CD14-positive monocyte (primary cell): Measurements from ENCODE around the gene IFI27L2. TPM values are rescaled to one million over a fixed set of nuclear protein-coding genes. Genes with fewer than 3 reads are reported as not detected.

Experiments used
- DNase-seq, 3 donors: peaks; one replicate each; pipeline ENCODE4 v3.0.0-alpha.2; 2011 to 2022
- H2AFZ ChIP-seq: 2 replicates; pipeline ENCODE4 v1.6.0; 2012; ENCODE audit warnings: mild to moderate bottlenecking, low read depth, low read length, inconsistent platforms; ENCODE audit not compliant: insufficient read depth, poor library complexity, severe bottlenecking
- H3K27ac ChIP-seq, 2 donors: 1 replicate in 1 of 2; 2 replicates in 1 of 2; pipeline ENCODE4 v1.5.1; 2012 to 2013; ENCODE audit warnings: low read length in 2 of 2, control low read depth in 1 of 2, inconsistent platforms in 1 of 2, low read depth in 1 of 2, mild to moderate bottlenecking in 1 of 2
- H3K27me3 ChIP-seq, 2 donors: one replicate each; pipeline versions ENCODE4 v1.6.0 to v1.6.1; 2011 to 2013; ENCODE audit warnings: low read length in 2 of 2; ENCODE audit not compliant: control insufficient read depth in 2 of 2, insufficient read depth in 2 of 2
- H3K36me3 ChIP-seq, 2 donors: replicated peaks in 1 of 2; 1 replicate in 1 of 2; 2 replicates in 1 of 2; pipeline versions ENCODE4 v1.5.1 to v1.6.1; 2012 to 2013; ENCODE audit warnings: low read length in 2 of 2, control low read depth in 1 of 2, inconsistent platforms in 1 of 2, mild to moderate bottlenecking in 1 of 2; ENCODE audit not compliant: insufficient read depth in 2 of 2, control insufficient read depth in 1 of 2
- H3K4me1 ChIP-seq, 2 donors: 1 replicate in 1 of 2; 2 replicates in 1 of 2; pipeline versions ENCODE4 v1.5.1 to v1.6.1; 2012 to 2013; ENCODE audit warnings: low read length in 2 of 2, control low read depth in 1 of 2, inconsistent platforms in 1 of 2, mild to moderate bottlenecking in 1 of 2, moderate library complexity in 1 of 2; ENCODE audit not compliant: insufficient read depth in 2 of 2, control insufficient read depth in 1 of 2
- H3K4me2 ChIP-seq: replicated peaks from 2 replicates; pipeline ENCODE3; 2012; ENCODE audit warnings: low read length, moderate library complexity, mild to moderate bottlenecking; ENCODE audit not compliant: poor library complexity, severe bottlenecking; ENCODE audit errors: extremely low read depth
- H3K4me3 ChIP-seq, 3 experiments: fragments of 200-600 bp in 1 of 3; sonication (generic) in 1 of 3; replicated peaks in 1 of 3; 1 replicate in 2 of 3; 2 replicates in 1 of 3; pipeline ENCODE4 v1.5.1; 2011 to 2013; ENCODE audit warnings: low read length in 3 of 3, mild to moderate bottlenecking in 3 of 3, control low read depth in 2 of 3, low read depth in 2 of 3, inconsistent platforms in 1 of 3, moderate library complexity in 1 of 3
- H3K79me2 ChIP-seq: 2 replicates; pipeline ENCODE4 v1.6.0; 2012; ENCODE audit warnings: mild to moderate bottlenecking, control low read depth, inconsistent platforms, low read length, moderate library complexity; ENCODE audit not compliant: insufficient read depth
- H3K9ac ChIP-seq: 2 replicates; pipeline ENCODE4 v1.6.0; 2017; ENCODE audit warnings: low read length, mild to moderate bottlenecking; ENCODE audit not compliant: insufficient read depth, poor library complexity, severe bottlenecking
- H3K9me3 ChIP-seq, 2 donors: replicated peaks in 1 of 2; 1 replicate in 1 of 2; 2 replicates in 1 of 2; pipeline versions ENCODE4 v1.5.1 to v1.6.1; 2012 to 2013; ENCODE audit warnings: low read length in 2 of 2, control low read depth in 1 of 2; ENCODE audit not compliant: control insufficient read depth in 1 of 2, insufficient read depth in 1 of 2
- H4K20me1 ChIP-seq: 2 replicates; pipeline ENCODE4 v1.6.0; 2012; ENCODE audit warnings: mild to moderate bottlenecking, low read length, control low read depth, moderate library complexity; ENCODE audit not compliant: insufficient read depth
- H3K27ac Mint-ChIP-seq, 7 donors: one replicate each; pipeline ENCODE4 v1.8.0; 2020; ENCODE audit warnings: mild to moderate bottlenecking in 7 of 7, mixed read lengths in 7 of 7, moderate library complexity in 6 of 7, inconsistent platforms in 2 of 7
- H3K27me3 Mint-ChIP-seq, 3 donors: one replicate each; pipeline ENCODE4 v1.8.0; 2021 to 2022; ENCODE audit warnings: low read depth in 3 of 3, mild to moderate bottlenecking in 3 of 3, mixed read lengths in 3 of 3, moderate library complexity in 3 of 3, inconsistent platforms in 1 of 3
- H3K36me3 Mint-ChIP-seq, 2 donors: one replicate each; pipeline ENCODE4 v1.8.0; 2020; ENCODE audit warnings: mixed read lengths in 2 of 2, inconsistent platforms in 1 of 2, mild to moderate bottlenecking in 1 of 2
- H3K4me1 Mint-ChIP-seq: one replicate; pipeline ENCODE4 v1.8.0; 2020; ENCODE audit warnings: mild to moderate bottlenecking, mixed read lengths
- H3K4me3 Mint-ChIP-seq, 2 donors: one replicate each; pipeline ENCODE4 v1.8.0; 2020; ENCODE audit warnings: mild to moderate bottlenecking in 2 of 2, mixed read lengths in 2 of 2, moderate library complexity in 1 of 2
- H3K9me3 Mint-ChIP-seq, 7 donors: one replicate each; pipeline ENCODE4 v1.8.0; 2020 to 2022; ENCODE audit warnings: mixed read lengths in 7 of 7, mild to moderate bottlenecking in 6 of 7, moderate library complexity in 6 of 7, inconsistent platforms in 2 of 7
- WGBS: methylation state at CpG from one replicate; pipeline ENCODE4 v1.1.5; 2013; ENCODE audit warnings: missing lambda C conversion rate; ENCODE audit not compliant: insufficient coverage; 5-methylcytosine and 5-hydroxymethylcytosine counted together
- intact Hi-C, 2 donors: fragments of 100-400 bp; cut with micrococcal nuclease; formaldehyde crosslinking; loops; one replicate each; pipeline versions ENCODE4 v1.15.0 to v1.15.1; 2023
- polyA plus RNA-seq, 3 donors: library from polyadenylated mRNA; depleted of rRNA in 1 of 3; unstranded in 2 of 3; stranded (reverse) in 1 of 3; fragments of 300-500 nt in 2 of 3; fragments of >200 nt in 1 of 3; fragmentation: Illumina TruSeq in 2 of 3; gene quantifications; 1 replicate in 2 of 3; 2 replicates in 1 of 3; pipeline ENCODE4 v1.2.3, GENCODE V29; 2012 to 2021
- TF ChIP-seq, protein P1 (sequence below): fragments of 200-600 bp; IDR thresholded peaks from one replicate; pipeline ENCODE4 v1.8.0; 2022; ENCODE audit warnings: antibody characterized with exemption, mild to moderate bottlenecking

Gene IFI27L2
- polyA plus RNA-seq, 3 donors, result 55.4 to 156 (median 96.1) TPM

DNA sequence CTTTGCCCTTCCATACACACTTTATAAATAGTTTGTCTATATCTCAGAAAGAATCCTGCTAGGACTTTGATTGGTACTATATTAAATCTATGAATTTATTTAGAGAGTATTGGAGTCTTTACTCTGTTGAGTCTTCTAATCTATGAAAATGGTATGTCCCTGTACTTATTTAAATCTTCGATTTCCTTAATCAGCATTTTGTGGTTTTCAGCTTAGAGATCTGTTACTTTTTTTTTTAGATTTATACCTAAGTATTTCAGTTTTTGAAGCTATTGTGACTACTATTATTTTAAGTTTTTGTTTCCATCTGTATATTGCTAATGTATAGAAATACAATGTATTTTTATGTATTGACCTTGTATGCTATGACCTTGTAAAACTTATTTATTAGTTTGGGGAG lies 13.4 kb upstream of the IFI27L2 start:
- TF ChIP-seq, protein P1, sequence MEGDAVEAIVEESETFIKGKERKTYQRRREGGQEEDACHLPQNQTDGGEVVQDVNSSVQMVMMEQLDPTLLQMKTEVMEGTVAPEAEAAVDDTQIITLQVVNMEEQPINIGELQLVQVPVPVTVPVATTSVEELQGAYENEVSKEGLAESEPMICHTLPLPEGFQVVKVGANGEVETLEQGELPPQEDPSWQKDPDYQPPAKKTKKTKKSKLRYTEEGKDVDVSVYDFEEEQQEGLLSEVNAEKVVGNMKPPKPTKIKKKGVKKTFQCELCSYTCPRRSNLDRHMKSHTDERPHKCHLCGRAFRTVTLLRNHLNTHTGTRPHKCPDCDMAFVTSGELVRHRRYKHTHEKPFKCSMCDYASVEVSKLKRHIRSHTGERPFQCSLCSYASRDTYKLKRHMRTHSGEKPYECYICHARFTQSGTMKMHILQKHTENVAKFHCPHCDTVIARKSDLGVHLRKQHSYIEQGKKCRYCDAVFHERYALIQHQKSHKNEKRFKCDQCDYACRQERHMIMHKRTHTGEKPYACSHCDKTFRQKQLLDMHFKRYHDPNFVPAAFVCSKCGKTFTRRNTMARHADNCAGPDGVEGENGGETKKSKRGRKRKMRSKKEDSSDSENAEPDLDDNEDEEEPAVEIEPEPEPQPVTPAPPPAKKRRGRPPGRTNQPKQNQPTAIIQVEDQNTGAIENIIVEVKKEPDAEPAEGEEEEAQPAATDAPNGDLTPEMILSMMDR, result no peak
- Mint-ChIP-seq H3K27ac (no peak overlapping the region), H3K27me3 (peaks cover 0 to 6% (median 0%) of the 10 kb centered on the region in 3 donors), H3K4me3 (no peak overlapping the region), H3K4me1 (peaks cover 13% of the 10 kb centered on the region), H3K36me3 (no peaks in the 10 kb centered on the region), H3K9me3 (peaks cover 0 to 1% (median 0%) of the 10 kb centered on the region in 7 donors)
- no peaks in the 10 kb centered on the region for H4K20me1 ChIP-seq
- no peak overlapping the region for H2AFZ ChIP-seq
- H3K27ac ChIP-seq, result no peak overlapping the region
- H3K9ac ChIP-seq, result no peak overlapping the region
- H3K27me3 ChIP-seq, result no peaks in the 10 kb centered on the region
- H3K9me3 ChIP-seq, result no peaks in the 10 kb centered on the region
- no peak for DNase-seq
- H3K36me3 ChIP-seq, result no peaks in the 10 kb centered on the region
- intact Hi-C loops, result no loop called here
- no peak overlapping the region for H3K4me2 ChIP-seq
- WGBS, result no CpG with 5 or more reads among the region's 1 CpG
- no peaks in the 10 kb centered on the region for H3K79me2 ChIP-seq
- H3K4me3 ChIP-seq, result no peak overlapping the region
- peaks cover 8% of the 10 kb centered on the region in 2 donors for H3K4me1 ChIP-seq

DNA sequence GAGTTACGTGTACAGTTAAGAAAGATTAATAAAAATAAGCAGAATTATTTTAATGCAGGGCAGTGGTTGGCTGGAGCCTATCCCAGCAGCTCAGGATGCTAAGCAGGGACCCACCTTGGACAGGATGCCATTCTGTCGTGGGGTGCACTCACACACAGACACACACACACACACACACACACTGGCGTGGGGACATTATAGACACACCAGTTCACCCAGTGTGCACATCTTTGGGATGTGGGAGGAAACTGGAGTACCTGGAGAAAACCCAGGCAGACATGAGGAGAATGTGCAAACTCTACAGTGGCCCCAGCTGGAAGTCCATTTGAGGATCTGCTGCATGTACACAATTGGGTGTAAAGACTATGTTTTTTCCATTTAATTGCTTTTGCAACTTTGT lies 12.8 kb upstream of the IFI27L2 start:
- Mint-ChIP-seq H3K9me3 (peaks cover 0 to 1% (median 0%) of the 10 kb centered on the region in 7 donors), H3K4me3 (no peak overlapping the region), H3K4me1 (peaks cover 13% of the 10 kb centered on the region), H3K36me3 (no peaks in the 10 kb centered on the region), H3K27ac (no peak overlapping the region), H3K27me3 (peaks cover 0 to 11% (median under 1%) of the 10 kb centered on the region in 3 donors)
- intact Hi-C loops, result no loop called here
- WGBS, result no CpG with 5 or more reads among the region's 3 CpGs
- Histone ChIP-seq H3K79me2 (no peaks in the 10 kb centered on the region), H3K36me3 (no peaks in the 10 kb centered on the region), H3K4me3 (no peak overlapping the region), H3K4me1 (peaks cover 8% of the 10 kb centered on the region in 2 donors), H3K9ac (no peak overlapping the region), H3K27ac (no peak overlapping the region), H4K20me1 (no peaks in the 10 kb centered on the region), H3K9me3 (no peaks in the 10 kb centered on the region), H3K4me2 (no peak overlapping the region), H3K27me3 (no peaks in the 10 kb centered on the region), H2AFZ (no peak overlapping the region)
- TF ChIP-seq, protein P1, result no peak
- no peak for DNase-seq
